B cell (primary cell): ENCODE data around the gene NR2E1. TPM values are rescaled to one million over a fixed set of nuclear protein-coding genes. Genes with fewer than 3 reads are reported as not detected.

Source experiments
- ATAC-seq: fragments of 200-7000 bp; cut with Tn5 transposase; one replicate; pipeline ENCODE4 v1.10.0; 2021; ENCODE audit warnings: low read depth, mild to moderate bottlenecking, moderate number of reproducible peaks, moderate library complexity
- CTCF ChIA-PET: fragments of 350-600 bp; sonication (Branson Sonifier 250); formaldehyde crosslinking; loops from one replicate; lab custom pipeline; 2021; ENCODE audit warnings: antibody characterized with exemption, inconsistent platforms; lab: Charles Lee
- POLR2A ChIA-PET: fragments of 350-600 bp; sonication (Branson Sonifier 250); formaldehyde crosslinking; loops from one replicate; lab custom pipeline; 2021; ENCODE audit warnings: antibody characterized with exemption; lab: Charles Lee
- DNase-seq: peaks from one replicate; pipeline ENCODE4 v3.0.0; 2013
- H2AFZ ChIP-seq: 2 replicates; pipeline ENCODE4 v1.6.1; 2012; ENCODE audit warnings: mild to moderate bottlenecking, low read depth, low read length; ENCODE audit not compliant: insufficient read depth, poor library complexity, severe bottlenecking
- H3K27ac ChIP-seq, 2 donors: 1 replicate in 1 of 2; 2 replicates in 1 of 2; pipeline ENCODE4 v1.5.1; 2012 to 2013; ENCODE audit warnings: low read length in 2 of 2, mild to moderate bottlenecking in 2 of 2, moderate library complexity in 1 of 2
- H3K27me3 ChIP-seq, 4 experiments: fragments of 200-600 bp in 1 of 4; sonication (generic) in 1 of 4; replicated peaks in 1 of 4; 1 replicate in 2 of 4; 2 replicates in 2 of 4; pipeline versions ENCODE4 v1.6.1 to v1.7.0; 2013 to 2016; ENCODE audit warnings: low read length in 3 of 4, mild to moderate bottlenecking in 2 of 4, mixed read lengths in 1 of 4, moderate library complexity in 1 of 4; ENCODE audit not compliant: insufficient read depth in 4 of 4, control insufficient read depth in 3 of 4; ENCODE audit errors: control extremely low read depth in 1 of 4
- H3K36me3 ChIP-seq, 2 experiments: replicated peaks in 1 of 2; 1 replicate in 1 of 2; 2 replicates in 1 of 2; pipeline versions ENCODE4 v1.6.1 to v1.7.1; 2013; ENCODE audit warnings: low read length in 1 of 2; ENCODE audit not compliant: insufficient read depth in 2 of 2, control insufficient read depth in 1 of 2; ENCODE audit errors: control extremely low read depth in 1 of 2, extremely low read depth in 1 of 2
- H3K4me1 ChIP-seq, 2 donors: fragments of 200-600 bp in 1 of 2; sonication (generic) in 1 of 2; 1 replicate in 1 of 2; 2 replicates in 1 of 2; pipeline versions ENCODE4 v1.5.1 to v1.6.1; 2013 to 2017; ENCODE audit warnings: low read length in 2 of 2; ENCODE audit not compliant: control insufficient read depth in 2 of 2, insufficient read depth in 2 of 2
- H3K4me2 ChIP-seq: replicated peaks from 2 replicates; pipeline ENCODE3; 2012; ENCODE audit warnings: mild to moderate bottlenecking, low read depth, low read length; ENCODE audit not compliant: poor library complexity, severe bottlenecking
- H3K4me3 ChIP-seq, 5 experiments: fragments of 200-600 bp in 1 of 5; sonication (generic) in 1 of 5; 1 replicate in 3 of 5; 2 replicates in 2 of 5; pipeline versions ENCODE4 v1.5.1 to v1.7.0; 2011 to 2016; ENCODE audit warnings: low read length in 4 of 5, mild to moderate bottlenecking in 4 of 5, low read depth in 2 of 5, control low read depth in 1 of 5, moderate library complexity in 1 of 5; ENCODE audit not compliant: insufficient read depth in 1 of 5; ENCODE audit errors: control extremely low read depth in 1 of 5, extremely low read depth in 1 of 5
- H3K79me2 ChIP-seq: fragments of 200-600 bp; sonication (generic); one replicate; pipeline ENCODE4 v1.6.0; 2016; ENCODE audit warnings: low read length; ENCODE audit not compliant: control insufficient read depth, insufficient read depth
- H3K9ac ChIP-seq: fragments of 200-600 bp; sonication (generic); 2 replicates; pipeline ENCODE4 v1.6.1; 2017; ENCODE audit warnings: mild to moderate bottlenecking, low read length, moderate library complexity
- H3K9me3 ChIP-seq, 3 donors: one replicate each; pipeline versions ENCODE4 v1.6.1 to v1.7.1; 2013; ENCODE audit warnings: low read length in 2 of 3; ENCODE audit not compliant: control insufficient read depth in 2 of 3, insufficient read depth in 1 of 3; ENCODE audit errors: control extremely low read depth in 1 of 3
- H4K20me1 ChIP-seq: 2 replicates; pipeline ENCODE4 v1.6.0; 2012; ENCODE audit warnings: mild to moderate bottlenecking, low read length; ENCODE audit not compliant: insufficient read depth, control insufficient read depth, poor library complexity, severe bottlenecking
- H3K27ac Mint-ChIP-seq: one replicate; pipeline ENCODE4 v1.8.0; 2021; ENCODE audit warnings: mixed read lengths
- H3K27me3 Mint-ChIP-seq: one replicate; pipeline ENCODE4 v1.8.0; 2021; ENCODE audit warnings: mixed read lengths
- H3K4me1 Mint-ChIP-seq: one replicate; pipeline ENCODE4 v1.8.0; 2021; ENCODE audit warnings: mixed read lengths
- H3K4me3 Mint-ChIP-seq: one replicate; pipeline ENCODE4 v1.8.0; 2021; ENCODE audit warnings: mixed read lengths
- H3K9me3 Mint-ChIP-seq: one replicate; pipeline ENCODE4 v1.8.0; 2022; ENCODE audit warnings: mixed read lengths; ENCODE audit not compliant: insufficient read depth
- CTCF ChIP-seq: fragments of 200-600 bp; IDR thresholded peaks from one replicate; pipeline ENCODE4 v1.8.0; 2022; ENCODE audit warnings: antibody characterized with exemption, mild to moderate bottlenecking
- EZH2 ChIP-seq: IDR thresholded peaks from 2 replicates; pipeline ENCODE4 v1.6.1; 2012; ENCODE audit warnings: borderline replicate concordance, low read depth, mild to moderate bottlenecking, moderate library complexity, low read length; ENCODE audit not compliant: insufficient read depth, poor library complexity, severe bottlenecking
- WGBS: methylation state at CpG from one replicate; pipeline ENCODE4 v1.1.5; 2013; ENCODE audit warnings: missing lambda C conversion rate; ENCODE audit not compliant: insufficient coverage; 5-methylcytosine and 5-hydroxymethylcytosine counted together
- intact Hi-C: fragments of 100-400 bp; cut with micrococcal nuclease; formaldehyde crosslinking; loops from one replicate; pipeline ENCODE4 v1.10.0; 2022
- polyA plus RNA-seq: library from polyadenylated mRNA; depleted of rRNA; stranded (reverse); fragments of >200 nt; gene quantifications from 2 replicates; pipeline ENCODE4 v1.2.3, GENCODE V29; 2012
- total RNA-seq, 2 donors: library from RNA; stranded (reverse); fragments of 120-200 nt in 1 of 2; gene quantifications; 1 replicate in 1 of 2; 2 replicates in 1 of 2; pipeline versions ENCODE4 v1.2.3 to v1.2.4, GENCODE V29; 2013 to 2022

NR2E1 gene
- total and polyA plus RNA-seq, 2 donors (not counting 1 experiment from before 2014, with no cell fraction given), result not detected

- no peak overlapping the region for H3K9ac ChIP-seq
- no peak overlapping the region for H3K27ac Mint-ChIP-seq
- H2AFZ ChIP-seq, result no peak overlapping the region
- no peak overlapping the region for H3K4me3 ChIP-seq
- H3K9me3 ChIP-seq, result no peaks in the 10 kb centered on the region
- H3K4me1 Mint-ChIP-seq, result peaks cover 4% of the 10 kb centered on the region
- no peaks in the 10 kb centered on the region for H3K27me3 Mint-ChIP-seq
- H3K27ac ChIP-seq, result no peak overlapping the region
- H4K20me1 ChIP-seq, result no peaks in the 10 kb centered on the region
- H3K4me2 ChIP-seq, result no peak overlapping the region
- ChIA-PET CTCF (interaction anchor here (1.5 kb wide), 1 partner anchor 88 kb away, joined by 3 read pairs; no protein-coding TSS in a partner anchor), POLR2A (no interaction called here)
- H3K79me2 ChIP-seq, result no peaks in the 10 kb centered on the region
- ATAC-seq, result no peak
- peaks cover 0 to 5% of the 10 kb centered on the region in 2 experiments for H3K36me3 ChIP-seq
- no peak for DNase-seq
- 100% methylated on average over 2 of the region's 7 CpGs for WGBS
- intact Hi-C loops, result no loop called here
- TF ChIP-seq CTCF (no peak), EZH2 (no peak)
- no peaks in the 10 kb centered on the region for H3K9me3 Mint-ChIP-seq
- H3K4me1 ChIP-seq, result no peaks in the 10 kb centered on the region
- no peak overlapping the region for H3K4me3 Mint-ChIP-seq
- H3K27me3 ChIP-seq, result no peaks in the 10 kb centered on the region
These were observed 34.8 kb downstream of the NR2E1 start for GRCh38 chr6:108200631-108201030.

GRCh38 chr6:108203189-108204112 is 37.6 kb downstream of the NR2E1 start:
- Histone ChIP-seq H3K79me2 (no peaks in the 10 kb centered on the region), H2AFZ (no peak overlapping the region), H3K4me2 (no peak overlapping the region), H3K4me1 (no peaks in the 10 kb centered on the region), H3K27ac (no peak overlapping the region), H3K27me3 (no peaks in the 10 kb centered on the region), H3K9me3 (no peaks in the 10 kb centered on the region), H3K4me3 (no peak overlapping the region), H4K20me1 (no peaks in the 10 kb centered on the region), H3K36me3 (peaks cover 3 to 14% of the 10 kb centered on the region in 2 experiments), H3K9ac (no peak overlapping the region)
- H3K9me3 Mint-ChIP-seq, result no peaks in the 10 kb centered on the region
- peaks cover 4% of the 10 kb centered on the region for H3K4me1 Mint-ChIP-seq
- ATAC-seq, result no peak
- H3K27ac Mint-ChIP-seq, result peak overlapping the region; percentile 17
- TF ChIP-seq EZH2, result no peak
- no peak for TF ChIP-seq CTCF
- POLR2A ChIA-PET, result no interaction called here
- H3K4me3 Mint-ChIP-seq, result no peak overlapping the region
- 94% methylated on average over 12 of the region's 14 CpGs for WGBS
- intact Hi-C loops, result no loop called here
- no peak for DNase-seq
- CTCF ChIA-PET, result no interaction called here
- no peaks in the 10 kb centered on the region for H3K27me3 Mint-ChIP-seq
